GM18526 (cell line): ENCODE results near the gene ANKS1A.

Experiments used
- POLR2A ChIP-seq: IDR thresholded peaks from 3 replicates; pipeline ENCODE4 v1.6.1; 2011; ENCODE audit not compliant: insufficient read length; ENCODE audit errors: extremely low read depth

Gene ANKS1A

GRCh38 chr6:34888874-34889555, at the start of gene ANKS1A:
Gene ANKS1A, plus strand, starts transcription at chr6:34889255. Its CDS starts 148 bp downstream, at chr6:34889403.
- no peak for TF ChIP-seq POLR2A

DNA sequence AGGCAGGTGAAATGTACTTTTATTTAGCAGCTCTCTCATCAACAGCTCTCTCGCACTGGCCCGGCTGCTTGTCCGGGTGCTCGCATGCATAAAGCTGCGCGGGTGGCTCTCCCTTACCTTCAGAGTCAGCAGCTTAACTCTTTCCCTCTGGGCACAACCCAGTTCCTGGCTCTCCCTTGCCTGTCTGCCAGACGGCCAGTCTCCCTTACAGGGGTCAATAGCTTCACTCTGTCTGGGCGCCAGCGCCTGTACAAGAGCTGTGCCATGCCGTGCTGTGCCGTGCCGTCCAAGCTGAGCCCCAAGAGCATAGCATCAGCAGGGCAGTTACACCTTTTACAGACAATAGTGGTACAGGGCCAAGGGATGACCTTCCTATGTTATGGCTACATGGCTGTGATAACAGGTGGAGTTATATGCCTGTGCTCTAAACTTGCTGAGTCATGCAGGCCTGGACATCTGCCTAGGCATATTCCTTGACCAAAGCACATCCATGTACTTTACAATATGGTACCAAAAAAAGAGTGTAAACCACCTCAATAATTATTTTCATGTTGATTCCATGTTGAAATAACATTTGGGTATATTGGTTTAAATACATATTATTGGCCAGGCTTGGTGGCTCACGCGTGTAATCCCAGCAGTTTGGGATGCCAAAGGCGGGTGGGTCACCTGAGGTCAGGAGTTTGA, 49.2 kb upstream of the ANKS1A start:
- TF ChIP-seq POLR2A, result no peak

- TF ChIP-seq POLR2A, result no peak
Measured at GRCh38 chr6:34851361-34851760, 37.7 kb upstream of the ANKS1A start.

DNA sequence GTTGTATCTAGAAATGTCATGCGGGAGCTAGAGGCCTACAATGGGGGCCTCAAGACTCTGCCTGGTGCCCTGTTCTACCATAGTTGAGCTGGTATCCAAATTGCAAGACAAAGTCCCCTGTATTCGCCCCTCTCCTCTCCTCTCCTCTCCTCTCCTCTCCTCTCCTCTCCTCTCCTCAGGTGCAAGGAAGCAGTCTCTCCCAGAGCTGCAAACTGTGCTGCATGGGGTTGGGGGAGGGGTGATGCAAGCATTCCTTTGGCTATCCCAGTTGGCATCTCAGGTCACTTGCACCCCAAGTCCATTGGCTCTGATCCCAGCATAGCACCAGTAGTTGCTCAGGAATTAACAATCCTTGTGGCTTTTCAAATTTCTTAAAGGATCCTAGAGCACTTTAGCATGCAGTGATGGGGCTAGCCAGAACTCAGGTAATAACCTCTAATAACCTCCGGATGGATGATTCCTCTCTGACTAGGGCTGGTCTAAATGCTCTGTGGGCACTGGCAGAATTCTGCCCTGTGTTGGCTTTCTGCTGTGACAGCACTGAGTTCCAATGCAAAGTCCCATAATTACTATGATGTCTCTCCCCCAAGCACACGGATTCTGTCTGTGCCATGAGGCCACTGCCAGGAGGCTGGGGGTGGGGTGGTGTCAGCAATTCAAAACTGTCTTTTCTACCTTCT, 36.5 kb upstream of the ANKS1A start:
- no peak for TF ChIP-seq POLR2A

GRCh38 chr6:34855463-34855862, 33.6 kb upstream of the ANKS1A start:
- TF ChIP-seq POLR2A, result no peak

DNA sequence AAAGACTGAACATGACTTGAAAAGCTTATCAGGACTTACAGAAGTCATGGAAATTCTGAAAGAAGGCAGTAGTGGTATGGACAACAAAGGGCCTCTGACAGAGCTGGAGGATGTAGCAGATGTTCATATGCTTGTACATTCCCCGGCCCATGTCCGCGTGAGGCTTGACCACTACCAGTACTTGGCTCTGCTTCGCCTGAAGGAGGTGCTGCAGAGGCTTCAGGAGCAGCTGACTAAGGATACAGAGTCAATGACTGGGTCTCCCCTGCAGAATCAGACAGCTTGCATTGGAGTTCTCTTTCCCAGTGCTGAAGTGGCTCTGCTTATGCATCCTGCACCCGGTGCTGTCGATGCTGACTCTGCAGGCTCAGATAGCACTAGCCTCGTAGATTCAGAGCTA, 30.4 kb upstream of the ANKS1A start:
- TF ChIP-seq POLR2A, result no peak

DNA sequence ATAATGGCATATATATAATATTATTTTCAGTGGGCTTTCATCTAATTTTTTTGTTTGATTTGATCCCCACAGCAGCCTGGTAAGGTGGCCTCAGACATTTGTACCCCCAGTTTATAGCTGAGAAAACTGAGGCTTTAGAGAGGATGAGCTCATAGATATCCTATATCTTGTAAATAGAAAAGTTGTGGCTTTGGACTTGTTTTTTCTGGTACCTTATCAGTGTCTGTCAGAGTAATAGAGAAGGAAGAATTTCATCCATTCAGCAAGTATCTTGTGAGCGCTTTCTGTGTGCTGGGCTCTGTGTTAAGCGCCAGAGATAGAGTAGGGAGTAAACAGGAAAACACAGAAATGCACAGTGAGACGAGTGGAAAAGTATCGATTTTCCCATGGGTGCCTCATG, 29.1 kb upstream of the ANKS1A start:
- no peak for TF ChIP-seq POLR2A

GRCh38 chr6:34860776-34861175, 28.3 kb upstream of the ANKS1A start:
- no peak for TF ChIP-seq POLR2A

- TF ChIP-seq POLR2A, result no peak
Measured at GRCh38 chr6:34864007-34864406, 25.0 kb upstream of the ANKS1A start.

DNA sequence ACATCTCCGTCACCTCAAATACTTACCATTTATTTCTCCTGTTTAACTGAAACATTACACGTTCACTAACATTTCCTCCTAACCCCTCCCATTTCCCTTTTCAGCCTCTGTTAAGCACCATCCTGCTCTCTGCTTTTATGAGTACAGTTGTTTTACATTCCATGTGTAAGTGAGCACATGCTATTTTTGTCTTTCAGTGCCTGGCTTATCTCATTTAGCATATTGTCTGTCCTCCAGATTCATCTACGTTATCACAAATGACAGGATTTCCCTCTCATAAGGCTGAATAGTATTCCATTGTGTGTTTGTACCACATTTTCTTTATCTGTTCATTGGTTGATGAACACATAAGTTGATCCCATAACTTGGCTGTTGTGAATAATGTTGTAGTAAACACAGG, 23.9 kb upstream of the ANKS1A start:
- no peak for TF ChIP-seq POLR2A

DNA sequence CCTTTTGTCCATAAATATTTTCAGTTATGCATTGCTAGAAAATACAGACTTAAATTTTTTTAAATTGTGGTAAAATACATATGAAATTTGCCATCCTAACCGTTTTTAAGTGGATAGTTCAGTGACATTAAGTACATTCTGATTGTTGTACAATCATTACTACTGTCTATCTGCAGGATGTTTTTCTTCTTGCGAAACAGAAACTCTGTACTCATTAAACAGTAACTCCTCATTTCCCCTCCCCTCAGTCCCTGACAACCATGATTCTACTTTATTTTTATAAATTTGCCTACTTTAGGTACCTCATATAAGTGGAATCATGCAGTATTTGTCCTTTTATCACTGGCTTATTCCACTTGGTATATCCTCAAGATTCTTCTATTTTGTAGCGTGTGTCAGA, 22.5 kb upstream of the ANKS1A start:
- TF ChIP-seq POLR2A, result no peak

DNA sequence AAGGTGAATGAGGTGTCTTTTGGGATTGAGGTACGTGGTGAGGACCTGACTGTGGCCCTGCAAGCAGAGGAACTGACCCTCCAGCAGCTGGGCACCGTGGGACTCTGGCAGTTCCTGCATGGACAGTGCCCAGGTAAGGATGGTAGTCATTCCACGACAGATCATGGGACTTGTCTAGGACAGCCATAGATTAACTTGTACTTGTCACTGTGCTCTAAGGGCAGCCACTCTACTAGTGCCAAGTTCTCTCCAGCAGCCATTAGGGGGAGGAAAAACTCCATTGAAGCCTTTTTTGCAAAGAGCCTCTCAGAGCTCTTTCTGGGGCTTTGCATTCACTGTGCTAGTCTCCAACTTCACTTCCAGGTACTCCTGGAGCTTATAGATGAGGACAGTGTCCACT, 21.6 kb upstream of the ANKS1A start:
- TF ChIP-seq POLR2A, result no peak

GRCh38 chr6:34871853-34872252, 17.2 kb upstream of the ANKS1A start:
- no peak for TF ChIP-seq POLR2A

GRCh38 chr6:34872332-34872731, 16.7 kb upstream of the ANKS1A start:
- TF ChIP-seq POLR2A, result no peak

DNA sequence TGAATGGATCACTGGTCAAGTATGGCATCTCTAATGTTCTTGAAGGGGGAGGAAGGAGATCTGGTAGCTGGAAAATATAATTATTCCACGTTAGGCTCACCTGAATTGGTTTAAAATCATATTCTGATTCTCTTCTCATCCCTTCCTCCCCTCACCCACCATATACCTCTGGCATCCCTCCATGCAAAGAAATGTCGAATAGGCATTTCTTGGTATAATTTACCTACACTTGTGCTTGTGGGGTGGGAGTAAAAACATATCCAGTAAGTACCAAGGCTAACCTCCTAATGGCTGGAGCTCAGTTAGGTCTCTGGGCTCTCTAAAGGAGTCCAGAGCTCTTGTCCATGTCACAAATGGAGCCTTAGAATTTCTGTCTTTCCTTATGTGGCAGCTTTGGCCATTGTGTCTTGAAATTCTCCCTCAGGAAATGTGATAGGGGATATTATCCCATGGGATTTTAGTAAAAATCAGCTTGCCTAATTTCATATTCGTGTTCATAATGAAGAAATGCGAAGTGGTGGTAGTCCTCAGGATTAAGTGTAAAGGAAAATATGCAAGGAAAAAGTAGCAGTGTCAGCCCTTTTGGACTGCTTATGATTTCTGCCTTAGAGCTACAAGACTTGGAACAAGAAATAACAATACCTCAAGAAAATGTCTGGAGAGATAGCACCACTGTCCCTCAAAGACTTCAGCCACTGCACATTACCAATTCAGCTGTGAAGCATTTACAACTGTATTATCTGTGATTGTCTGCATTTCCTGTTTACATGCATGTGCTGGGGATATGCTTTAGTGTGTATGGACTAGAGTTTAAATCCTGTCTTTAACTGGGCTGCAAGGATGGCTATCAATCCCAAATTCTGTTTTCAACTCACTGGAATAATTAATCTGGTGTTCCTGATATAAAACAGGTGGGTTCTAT, 13.5 kb upstream of the ANKS1A start:
- TF ChIP-seq POLR2A, result no peak

DNA sequence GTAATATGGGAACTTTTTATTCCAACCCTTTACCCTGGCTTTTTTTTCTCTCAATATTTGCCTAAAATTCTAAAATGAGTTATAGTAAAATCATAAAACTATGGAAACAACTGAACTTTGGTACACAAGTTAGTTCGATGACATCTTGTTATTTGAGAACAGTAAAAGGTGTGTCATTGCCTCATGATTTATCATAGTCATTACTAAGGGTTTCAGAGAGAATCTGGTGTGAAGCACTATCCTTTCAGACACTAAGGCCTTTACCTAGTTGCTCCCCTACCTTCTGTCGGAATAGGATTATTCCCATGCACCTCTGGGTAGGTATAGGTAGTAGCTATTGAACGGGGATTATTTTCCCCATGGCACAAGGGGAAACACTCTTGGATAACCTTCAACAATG, 12.6 kb upstream of the ANKS1A start:
- no peak for TF ChIP-seq POLR2A

- TF ChIP-seq POLR2A, result no peak
Measured at GRCh38 chr6:34877259-34877658, 11.8 kb upstream of the ANKS1A start.
